ENCODE data around the gene KRTAP10-4. TPM values are rescaled to one million over a fixed set of nuclear protein-coding genes. Genes with fewer than 3 reads are reported as not detected.
"Not testable (repeated sequence)": the region's sequence is repeated elsewhere in the genome, so short reads cannot be mapped to it uniquely, and the experiment has no call there.

KRTAP10-4 gene
- total RNA-seq, 4 donors from 2014 or later = 2.7 to 11.8 (median 4.9) TPM; not detected in 1

- Histone ChIP-seq H3K4me1 (peaks cover 8% of the 10 kb centered on the region), H3K4me3 (no peak overlapping the region), H3K9me3 (no peaks in the 10 kb centered on the region), H3K27ac (no peak overlapping the region), H3K27me3 (peaks cover 18% of the 10 kb centered on the region), H3K36me3 (no peaks in the 10 kb centered on the region)
- 87% methylated on average over 20 of the region's 20 CpGs for WGBS
- TF ChIP-seq POLR2A (IDR thresholded peaks at IDR 0.05) (no peak), EP300 (IDR thresholded peaks at IDR 0.05) (no peak), POLR2AphosphoS5 (IDR thresholded peaks at IDR 0.05) (no peak)
- TF ChIP-seq, protein P1, sequence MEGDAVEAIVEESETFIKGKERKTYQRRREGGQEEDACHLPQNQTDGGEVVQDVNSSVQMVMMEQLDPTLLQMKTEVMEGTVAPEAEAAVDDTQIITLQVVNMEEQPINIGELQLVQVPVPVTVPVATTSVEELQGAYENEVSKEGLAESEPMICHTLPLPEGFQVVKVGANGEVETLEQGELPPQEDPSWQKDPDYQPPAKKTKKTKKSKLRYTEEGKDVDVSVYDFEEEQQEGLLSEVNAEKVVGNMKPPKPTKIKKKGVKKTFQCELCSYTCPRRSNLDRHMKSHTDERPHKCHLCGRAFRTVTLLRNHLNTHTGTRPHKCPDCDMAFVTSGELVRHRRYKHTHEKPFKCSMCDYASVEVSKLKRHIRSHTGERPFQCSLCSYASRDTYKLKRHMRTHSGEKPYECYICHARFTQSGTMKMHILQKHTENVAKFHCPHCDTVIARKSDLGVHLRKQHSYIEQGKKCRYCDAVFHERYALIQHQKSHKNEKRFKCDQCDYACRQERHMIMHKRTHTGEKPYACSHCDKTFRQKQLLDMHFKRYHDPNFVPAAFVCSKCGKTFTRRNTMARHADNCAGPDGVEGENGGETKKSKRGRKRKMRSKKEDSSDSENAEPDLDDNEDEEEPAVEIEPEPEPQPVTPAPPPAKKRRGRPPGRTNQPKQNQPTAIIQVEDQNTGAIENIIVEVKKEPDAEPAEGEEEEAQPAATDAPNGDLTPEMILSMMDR (IDR thresholded peaks at IDR 0.05) = no peak
- peak in 1 of 2 donors; percentile 72 for DNase-seq (ENCODE audit: low spot score in 2 of 2)
These were observed 1.9 kb downstream of the KRTAP10-4 start for GRCh38 chr21:44575307-44576024.

- Histone ChIP-seq H3K27me3 (peaks cover 18% of the 10 kb centered on the region), H3K4me1 (peaks cover 8% of the 10 kb centered on the region), H3K27ac (no peak overlapping the region), H3K36me3 (no peaks in the 10 kb centered on the region), H3K4me3 (no peak overlapping the region), H3K9me3 (no peaks in the 10 kb centered on the region)
- 82% methylated on average over 10 of the region's 10 CpGs for WGBS
- peak in 1 of 2 donors; percentile 58 for DNase-seq (ENCODE audit: low spot score in 2 of 2)
- TF ChIP-seq POLR2AphosphoS5 (IDR thresholded peaks at IDR 0.05) = no peak
- no peak for TF ChIP-seq EP300 (IDR thresholded peaks at IDR 0.05)
- TF ChIP-seq POLR2A (IDR thresholded peaks at IDR 0.05) = no peak
- TF ChIP-seq, protein P1 (IDR thresholded peaks at IDR 0.05) = no peak
These were observed 2.5 kb downstream of the KRTAP10-4 start for GRCh38 chr21:44576025-44576420.

DNA sequence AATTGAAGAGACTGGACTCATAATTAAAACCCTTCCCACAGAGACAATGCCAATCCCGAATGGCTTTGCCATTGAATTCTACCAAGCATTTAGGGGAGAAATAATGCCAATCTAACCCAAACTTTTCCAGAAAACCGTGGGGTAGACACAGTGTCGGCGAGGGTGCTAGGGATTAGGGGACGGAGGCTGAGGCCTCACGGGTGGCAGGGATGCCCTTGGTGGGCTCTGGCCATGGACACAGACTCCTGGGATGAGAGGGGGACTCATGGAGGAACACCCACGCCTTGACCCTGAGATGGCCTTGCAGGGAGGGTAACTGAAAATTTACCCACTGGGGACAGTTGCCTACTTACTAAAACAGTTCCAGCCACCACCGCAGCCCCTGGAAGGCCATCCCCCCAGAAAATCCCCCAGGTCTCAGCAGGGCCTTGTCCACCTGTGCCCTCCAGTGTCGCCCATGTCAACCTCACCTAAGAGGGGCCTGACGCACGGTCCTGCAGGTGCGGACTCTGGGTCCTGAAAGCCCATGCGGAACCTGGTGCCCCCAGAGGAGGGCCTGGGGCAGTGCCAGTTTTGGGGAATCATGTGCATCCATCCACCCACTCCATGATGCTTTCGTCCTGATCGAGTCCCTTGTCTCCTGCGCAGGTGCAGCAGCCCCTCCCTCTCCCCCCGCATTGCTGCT, 5.0 kb downstream of the KRTAP10-4 start:
- no peak overlapping the region for H3K4me3 ChIP-seq
- no peak for TF ChIP-seq EP300 (IDR thresholded peaks at IDR 0.05)
- TF ChIP-seq POLR2AphosphoS5 (IDR thresholded peaks at IDR 0.05) = no peak
- no peak for TF ChIP-seq POLR2A (IDR thresholded peaks at IDR 0.05)
- TF ChIP-seq, protein P1 (IDR thresholded peaks at IDR 0.05) = no peak
- peaks cover 8% of the 10 kb centered on the region for H3K4me1 ChIP-seq
- no peaks in the 10 kb centered on the region for H3K9me3 ChIP-seq
- peaks cover 13% of the 10 kb centered on the region for H3K27me3 ChIP-seq
- no peaks in the 10 kb centered on the region for H3K36me3 ChIP-seq
- 97% methylated on average over 10 of the region's 17 CpGs for WGBS
- DNase-seq (ENCODE audit: low spot score in 2 of 2) = peak in 1 of 2 donors; percentile 65
- H3K27ac ChIP-seq = no peak overlapping the region

GRCh38 chr21:44579056-44579832, 5.7 kb downstream of the KRTAP10-4 start:
- Histone ChIP-seq H3K9me3 (no peaks in the 10 kb centered on the region), H3K27ac (no peak overlapping the region), H3K27me3 (peaks cover 18% of the 10 kb centered on the region), H3K36me3 (no peaks in the 10 kb centered on the region), H3K4me1 (peaks cover 7% of the 10 kb centered on the region), H3K4me3 (no peak overlapping the region)
- no peak for TF ChIP-seq EP300 (IDR thresholded peaks at IDR 0.05)
- TF ChIP-seq, protein P1 (IDR thresholded peaks at IDR 0.05) = no peak
- peak in 1 of 2 donors; percentile 55 for DNase-seq (ENCODE audit: low spot score in 2 of 2)
- WGBS = 88% methylated on average over 15 of the region's 22 CpGs

- TF ChIP-seq, protein P1 (IDR thresholded peaks at IDR 0.05) = no peak
- TF ChIP-seq EP300 (IDR thresholded peaks at IDR 0.05) (no peak), POLR2A (IDR thresholded peaks at IDR 0.05) (no peak)
- peak in 1 of 2 donors; percentile 61 for DNase-seq (ENCODE audit: low spot score in 2 of 2)
- peaks cover 15% of the 10 kb centered on the region for H3K27me3 ChIP-seq
- 79% methylated on average over 7 of the region's 7 CpGs for WGBS
- H3K27ac ChIP-seq = no peak overlapping the region
- H3K4me3 ChIP-seq = no peak overlapping the region
- no peaks in the 10 kb centered on the region for H3K36me3 ChIP-seq
- peaks cover 4% of the 10 kb centered on the region for H3K4me1 ChIP-seq
- no peaks in the 10 kb centered on the region for H3K9me3 ChIP-seq
These were observed 6.3 kb downstream of the KRTAP10-4 start for GRCh38 chr21:44579833-44580144.

DNA sequence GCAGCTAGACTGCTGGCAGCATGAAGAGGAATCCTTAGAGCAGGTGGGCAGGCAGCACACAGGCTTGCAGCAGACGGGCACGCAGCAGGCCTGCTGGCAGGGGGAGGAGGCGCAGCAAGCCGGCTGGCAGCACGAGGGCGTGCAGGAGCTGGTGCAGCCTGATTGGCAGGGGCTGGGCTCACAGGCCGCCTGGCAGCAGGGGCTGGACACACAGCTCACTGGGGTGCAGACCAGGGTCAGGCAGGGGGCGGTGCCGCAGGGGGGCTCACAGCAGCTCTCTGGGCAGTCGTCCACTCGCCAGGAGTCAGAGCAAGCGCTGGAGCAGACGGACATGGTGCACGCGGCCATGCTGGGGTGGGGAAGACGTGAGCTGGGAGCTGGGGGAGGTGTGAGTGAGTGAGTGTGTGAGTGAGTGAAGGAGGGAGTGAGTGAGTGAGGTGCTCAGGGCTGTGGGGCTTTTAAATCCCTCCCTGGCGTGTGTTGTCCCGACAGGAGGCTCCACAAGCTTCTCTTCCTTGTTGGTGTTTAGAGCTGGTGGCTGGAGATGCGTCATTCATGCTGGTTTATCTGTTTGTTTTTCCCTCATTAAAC, 6.8 kb downstream of the KRTAP10-4 start, which contains the start of gene KRTAP10-5:
Gene KRTAP10-5, minus strand, starts transcription at position 374 of the 591 bp plus-strand sequence. Its CDS starts 26 bp downstream, at position 348.
- H3K27me3 ChIP-seq = peaks cover 17% of the 10 kb centered on the region
- H3K4me1 ChIP-seq, H3K36me3 ChIP-seq, H3K9me3 ChIP-seq, H3K4me3 ChIP-seq, H3K27ac ChIP-seq: not testable (repeated sequence)
- 52% methylated on average over 13 of the region's 19 CpGs for WGBS
- peak in 1 of 2 donors; percentile 47 for DNase-seq (ENCODE audit: low spot score in 2 of 2)
